Lower lobe of right lung (tissue), 2 donors: ENCODE data around the gene PDGFC. TPM values are rescaled to one million over a fixed set of nuclear protein-coding genes. Genes with fewer than 3 reads are reported as not detected.

Experiments
- ATAC-seq, 2 donors: fragments of 200-7000 bp; cut with Tn5 transposase; one replicate each; pipeline ENCODE4 v1.9.1; 2020 to 2022; ENCODE audit warnings: mild to moderate bottlenecking in 2 of 2, moderate library complexity in 2 of 2
- DNase-seq: peaks from one replicate; pipeline ENCODE4 v3.0.0-alpha.2; 2020
- H3K27ac ChIP-seq: fragments of 200-600 bp; one replicate; pipeline ENCODE4 v1.8.0; 2022
- H3K27me3 ChIP-seq: fragments of 200-600 bp; one replicate; pipeline ENCODE4 v1.8.0; 2022; ENCODE audit warnings: low read depth
- H3K36me3 ChIP-seq: fragments of 200-600 bp; one replicate; pipeline ENCODE4 v1.8.0; 2022; ENCODE audit warnings: mild to moderate bottlenecking
- H3K4me1 ChIP-seq: fragments of 200-600 bp; one replicate; pipeline ENCODE4 v1.8.0; 2022
- H3K4me3 ChIP-seq: fragments of 200-600 bp; one replicate; pipeline ENCODE4 v1.8.0; 2022; ENCODE audit warnings: mild to moderate bottlenecking
- H3K9me3 ChIP-seq: fragments of 200-600 bp; one replicate; pipeline ENCODE4 v1.8.0; 2022
- CTCF ChIP-seq: fragments of 200-600 bp; IDR thresholded peaks from one replicate; pipeline ENCODE4 v1.8.0; 2022; ENCODE audit warnings: antibody characterized with exemption, mild to moderate bottlenecking
- intact Hi-C: fragments of 100-400 bp; cut with DNase I; formaldehyde crosslinking; loops from one replicate; pipeline ENCODE4 v1.11.0; 2022
- total RNA-seq: library from RNA; stranded (reverse); fragmentation: NEBNext Ultra II Directional; extraction: Animal tissue kit (Norgen Biotek cat#: 25700); gene quantifications from one replicate; pipeline ENCODE4 v1.2.1, GENCODE V29; 2021
- donor health status: DM: no; HTN: yes; CAD: no; lungs with severe emphysema.

The PDGFC gene
- total RNA-seq, 1 donor from 2014 or later: 30.6 TPM

- Histone ChIP-seq H3K4me1 (no peaks in the 10 kb centered on the region), H3K9me3 (no peaks in the 10 kb centered on the region), H3K36me3 (no peaks in the 10 kb centered on the region), H3K27me3 (no peaks in the 10 kb centered on the region), H3K4me3 (no peak overlapping the region), H3K27ac (no peak overlapping the region)
- TF ChIP-seq CTCF: no peak
- intact Hi-C loops: no loop called here
- DNase-seq (no peak), ATAC-seq (no peak)
Observed at GRCh38 chr4:156797206-156797605, 174.4 kb downstream of the PDGFC start.

GRCh38 chr4:156795727-156796126, 175.9 kb downstream of the PDGFC start:
- ATAC-seq: no peak
- intact Hi-C loops: no loop called here
- TF ChIP-seq CTCF: no peak
- Histone ChIP-seq H3K36me3 (no peaks in the 10 kb centered on the region), H3K4me1 (no peaks in the 10 kb centered on the region), H3K27me3 (no peaks in the 10 kb centered on the region), H3K27ac (no peak overlapping the region), H3K4me3 (no peak overlapping the region), H3K9me3 (no peaks in the 10 kb centered on the region)
- no peak for DNase-seq

- Histone ChIP-seq H3K27ac (no peak overlapping the region), H3K4me1 (no peaks in the 10 kb centered on the region), H3K36me3 (no peaks in the 10 kb centered on the region), H3K27me3 (no peaks in the 10 kb centered on the region), H3K9me3 (no peaks in the 10 kb centered on the region), H3K4me3 (no peak overlapping the region)
- DNase-seq (no peak), ATAC-seq (no peak)
- no peak for TF ChIP-seq CTCF
- intact Hi-C loops: no loop called here
Observed at GRCh38 chr4:156794863-156795262, 176.7 kb downstream of the PDGFC start.

GRCh38 chr4:156792462-156793085, 179.0 kb downstream of the PDGFC start:
- Histone ChIP-seq H3K4me1 (no peaks in the 10 kb centered on the region), H3K27ac (no peak overlapping the region), H3K36me3 (no peaks in the 10 kb centered on the region), H3K27me3 (no peaks in the 10 kb centered on the region), H3K4me3 (no peak overlapping the region), H3K9me3 (no peaks in the 10 kb centered on the region)
- DNase-seq (no peak), ATAC-seq (no peak)
- intact Hi-C loops: no loop called here
- no peak for TF ChIP-seq CTCF

GRCh38 chr4:156790866-156791265, 180.7 kb downstream of the PDGFC start:
- intact Hi-C loops: no loop called here
- H3K9me3 ChIP-seq: no peaks in the 10 kb centered on the region
- no peak overlapping the region for H3K4me3 ChIP-seq
- no peak for TF ChIP-seq CTCF
- no peak for DNase-seq
- H3K27ac ChIP-seq: no peak overlapping the region
- no peak for ATAC-seq
- H3K27me3 ChIP-seq: no peaks in the 10 kb centered on the region
- no peaks in the 10 kb centered on the region for H3K36me3 ChIP-seq
- no peaks in the 10 kb centered on the region for H3K4me1 ChIP-seq
